ENCODE data around the gene DYNLT1. TPM values are rescaled to one million over a fixed set of nuclear protein-coding genes. Genes with fewer than 3 reads are reported as not detected.

The DYNLT1 gene
- total RNA-seq, 2 experiments from 2014 or later: 29.3 to 49.2 TPM

DNA sequence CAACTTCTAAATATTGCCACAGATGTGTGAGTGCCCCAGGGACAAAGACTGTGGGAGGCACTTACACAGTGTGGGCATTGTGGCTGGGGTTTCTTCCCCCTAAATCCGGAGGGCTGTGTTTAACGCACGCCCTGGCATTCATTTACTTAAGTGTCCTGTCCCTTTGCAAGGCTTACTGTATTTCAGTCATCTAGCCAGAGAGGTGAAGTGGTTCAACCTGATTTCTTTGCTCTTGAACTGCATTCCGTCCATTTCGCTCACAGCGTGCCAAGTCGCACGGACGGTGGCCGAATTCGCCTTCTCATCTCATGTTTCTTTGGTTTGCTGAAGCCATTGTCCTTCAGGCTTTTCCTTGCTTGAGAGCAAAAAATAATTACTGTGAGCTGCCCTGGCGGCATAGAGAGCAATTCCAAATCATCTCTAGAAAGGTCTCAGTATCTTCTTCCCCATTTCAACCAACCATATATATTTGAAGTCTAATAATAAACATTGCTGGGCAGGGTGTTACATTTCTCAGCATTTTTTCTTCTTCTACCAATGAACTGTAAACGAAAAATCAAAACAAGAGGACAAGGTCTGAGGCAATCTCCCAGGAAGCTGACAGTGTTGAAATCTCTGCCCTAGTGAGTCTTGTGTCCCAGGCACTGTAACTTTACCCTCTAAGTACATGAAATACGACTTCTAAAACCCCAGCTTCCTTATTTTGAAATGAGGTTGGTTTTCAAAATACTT lies 22.3 kb upstream of the DYNLT1 start:
- Histone ChIP-seq H3K9me2 (ENCODE audit: insufficient read depth, low read length) (no peaks in the 10 kb centered on the region), H3K9me3 (ENCODE audit: low read length) (no peaks in the 10 kb centered on the region), H3K79me2 (ENCODE audit: insufficient read depth, low read depth, low read length) (no peaks in the 10 kb centered on the region), H3K36me3 (ENCODE audit: insufficient read depth, low read length) (no peaks in the 10 kb centered on the region), H3K4me3 (ENCODE audit: low read depth, low read length, poor library complexity, severe bottlenecking) (no peak overlapping the region), H3K27ac (ENCODE audit: low read depth, low read length, poor library complexity, severe bottlenecking) (no peak overlapping the region), H4K20me1 (ENCODE audit: insufficient read depth, low read length) (no peaks in the 10 kb centered on the region), H3K4me1 (ENCODE audit: insufficient read depth, low read length, poor library complexity, severe bottlenecking) (no peaks in the 10 kb centered on the region), H2AFZ (ENCODE audit: low read length) (no peak overlapping the region), H3K4me2 (ENCODE audit: low read length) (no peak overlapping the region)
- no peak for DNase-seq (ENCODE audit: low spot score)
- CTCF ChIA-PET (ENCODE audit: unreplicated experiment): no interaction called here
- BruUV-seq (replicated peaks): no TSS peak
- no peak for TF ChIP-seq EZH2phosphoT487 (IDR thresholded peaks at IDR 0.05; ENCODE audit: borderline replicate concordance, low read depth, low read length)
- TF ChIP-seq, protein P1, sequence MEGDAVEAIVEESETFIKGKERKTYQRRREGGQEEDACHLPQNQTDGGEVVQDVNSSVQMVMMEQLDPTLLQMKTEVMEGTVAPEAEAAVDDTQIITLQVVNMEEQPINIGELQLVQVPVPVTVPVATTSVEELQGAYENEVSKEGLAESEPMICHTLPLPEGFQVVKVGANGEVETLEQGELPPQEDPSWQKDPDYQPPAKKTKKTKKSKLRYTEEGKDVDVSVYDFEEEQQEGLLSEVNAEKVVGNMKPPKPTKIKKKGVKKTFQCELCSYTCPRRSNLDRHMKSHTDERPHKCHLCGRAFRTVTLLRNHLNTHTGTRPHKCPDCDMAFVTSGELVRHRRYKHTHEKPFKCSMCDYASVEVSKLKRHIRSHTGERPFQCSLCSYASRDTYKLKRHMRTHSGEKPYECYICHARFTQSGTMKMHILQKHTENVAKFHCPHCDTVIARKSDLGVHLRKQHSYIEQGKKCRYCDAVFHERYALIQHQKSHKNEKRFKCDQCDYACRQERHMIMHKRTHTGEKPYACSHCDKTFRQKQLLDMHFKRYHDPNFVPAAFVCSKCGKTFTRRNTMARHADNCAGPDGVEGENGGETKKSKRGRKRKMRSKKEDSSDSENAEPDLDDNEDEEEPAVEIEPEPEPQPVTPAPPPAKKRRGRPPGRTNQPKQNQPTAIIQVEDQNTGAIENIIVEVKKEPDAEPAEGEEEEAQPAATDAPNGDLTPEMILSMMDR (conservative IDR thresholded peaks at IDR 0.05; ENCODE audit: low read length): no peak
- intact Hi-C loops (cut with micrococcal nuclease; ENCODE audit: unreplicated experiment): no loop called here
- POLR2A ChIA-PET: interaction anchor here (0.6 kb wide), 1 partner anchor 492 kb away, joined by 3 read pairs; no protein-coding TSS in a partner anchor

DNA sequence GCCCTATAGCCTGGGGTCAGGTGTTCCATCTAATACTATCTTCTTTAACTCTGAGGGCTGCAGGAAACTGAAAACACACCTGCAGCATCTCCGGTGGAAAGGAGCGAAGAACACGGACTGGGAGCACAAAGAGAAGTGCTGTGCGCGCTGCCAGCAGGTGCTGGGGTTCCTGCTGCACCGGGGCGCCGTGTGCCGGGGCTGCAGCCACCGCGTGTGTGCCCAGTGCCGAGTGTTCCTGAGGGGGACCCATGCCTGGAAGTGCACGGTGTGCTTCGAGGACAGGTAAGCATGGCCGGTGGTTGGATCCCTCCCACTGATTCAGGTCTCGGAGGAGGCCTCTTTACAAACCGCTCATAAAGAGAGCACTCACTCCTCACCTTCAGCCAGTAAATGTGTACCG lies 20.8 kb upstream of the DYNLT1 start:
- Histone ChIP-seq H3K36me3 (ENCODE audit: insufficient read depth, low read length) (no peaks in the 10 kb centered on the region), H3K79me2 (ENCODE audit: insufficient read depth, low read depth, low read length) (no peaks in the 10 kb centered on the region), H3K27ac (ENCODE audit: low read depth, low read length, poor library complexity, severe bottlenecking) (no peak overlapping the region), H3K4me1 (ENCODE audit: insufficient read depth, low read length, poor library complexity, severe bottlenecking) (no peaks in the 10 kb centered on the region), H3K9me3 (ENCODE audit: low read length) (no peaks in the 10 kb centered on the region), H4K20me1 (ENCODE audit: insufficient read depth, low read length) (no peaks in the 10 kb centered on the region), H3K4me3 (ENCODE audit: low read depth, low read length, poor library complexity, severe bottlenecking) (no peak overlapping the region), H3K9me2 (ENCODE audit: insufficient read depth, low read length) (no peaks in the 10 kb centered on the region), H3K4me2 (ENCODE audit: low read length) (no peak overlapping the region), H2AFZ (ENCODE audit: low read length) (no peak overlapping the region)
- no peak for DNase-seq (ENCODE audit: low spot score)
- intact Hi-C loops (cut with micrococcal nuclease; ENCODE audit: unreplicated experiment): no loop called here
- POLR2A ChIA-PET: no interaction called here
- CTCF ChIA-PET (ENCODE audit: unreplicated experiment): no interaction called here
- no TSS peak for BruUV-seq (replicated peaks)
- TF ChIP-seq, protein P1 (conservative IDR thresholded peaks at IDR 0.05; ENCODE audit: low read length): no peak
- TF ChIP-seq EZH2phosphoT487 (IDR thresholded peaks at IDR 0.05; ENCODE audit: borderline replicate concordance, low read depth, low read length): no peak

DNA sequence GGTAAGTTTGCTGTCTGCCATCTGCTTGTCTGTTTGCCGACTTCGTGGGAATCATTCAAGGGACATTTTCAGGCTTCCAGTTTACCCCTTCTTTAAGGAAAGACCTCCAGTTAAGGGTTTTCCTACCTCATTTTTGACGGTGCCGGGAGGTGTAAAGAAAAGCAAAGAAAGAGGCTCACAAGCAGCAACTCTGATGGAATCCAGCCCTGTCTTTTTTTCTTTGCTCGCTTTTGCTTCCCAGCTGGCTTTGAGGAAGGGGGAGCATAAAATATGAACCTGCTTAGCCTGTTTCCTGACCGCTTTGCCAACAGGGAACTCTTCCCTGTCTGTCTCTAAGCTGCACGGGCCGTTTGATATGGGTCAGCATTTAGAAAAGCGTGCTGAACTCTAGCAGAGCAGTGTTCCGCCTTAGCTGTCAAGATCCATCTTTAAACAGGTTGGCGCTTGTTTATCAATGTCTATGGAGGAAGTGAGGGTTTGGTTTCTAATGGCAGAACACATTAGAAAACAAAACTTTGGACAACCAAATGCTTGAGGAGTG lies 19.2 kb upstream of the DYNLT1 start:
- H3K36me3 ChIP-seq (ENCODE audit: insufficient read depth, low read length): no peaks in the 10 kb centered on the region
- no peaks in the 10 kb centered on the region for H4K20me1 ChIP-seq (ENCODE audit: insufficient read depth, low read length)
- H2AFZ ChIP-seq (ENCODE audit: low read length): no peak overlapping the region
- H3K79me2 ChIP-seq (ENCODE audit: insufficient read depth, low read depth, low read length): no peaks in the 10 kb centered on the region
- no peak overlapping the region for H3K4me3 ChIP-seq (ENCODE audit: low read depth, low read length, poor library complexity, severe bottlenecking)
- no TSS peak for BruUV-seq (replicated peaks)
- no peak overlapping the region for H3K27ac ChIP-seq (ENCODE audit: low read depth, low read length, poor library complexity, severe bottlenecking)
- H3K9me3 ChIP-seq (ENCODE audit: low read length): no peaks in the 10 kb centered on the region
- no peak for DNase-seq (ENCODE audit: low spot score)
- ChIA-PET CTCF (ENCODE audit: unreplicated experiment) (no interaction called here), POLR2A (no interaction called here)
- H3K4me1 ChIP-seq (ENCODE audit: insufficient read depth, low read length, poor library complexity, severe bottlenecking): no peaks in the 10 kb centered on the region
- no peaks in the 10 kb centered on the region for H3K9me2 ChIP-seq (ENCODE audit: insufficient read depth, low read length)
- no peak overlapping the region for H3K4me2 ChIP-seq (ENCODE audit: low read length)
- intact Hi-C loops (cut with micrococcal nuclease; ENCODE audit: unreplicated experiment): no loop called here
- TF ChIP-seq EZH2phosphoT487 (IDR thresholded peaks at IDR 0.05; ENCODE audit: borderline replicate concordance, low read depth, low read length): no peak
- TF ChIP-seq, protein P1 (conservative IDR thresholded peaks at IDR 0.05; ENCODE audit: low read length): no peak
